Endothelial cell of umbilical vein (primary cell): Measurements from ENCODE around the gene PDE7B. TPM values are rescaled to one million over a fixed set of nuclear protein-coding genes. Genes with fewer than 3 reads are reported as not detected.

Source experiments
- BruUV-seq: library from RNA; stranded (reverse); fragments of 400-500 nt; replicated peaks from 2 replicates; lab custom pipeline; 2021; lab: Mats Ljungman, UMichigan
- CTCF ChIA-PET: fragments of 300-600, 350-600 bp; sonication (Branson Sonifier 250); formaldehyde crosslinking; loops from one replicate; lab custom pipeline; 2021; ENCODE audit warnings: antibody characterized with exemption, inconsistent platforms; lab: Charles Lee
- POLR2A ChIA-PET: fragments of 300-600, 350-600 bp; sonication (Branson Sonifier 250); formaldehyde crosslinking; loops from one replicate; lab custom pipeline; 2021; ENCODE audit warnings: antibody characterized with exemption, inconsistent platforms; lab: Charles Lee
- DNase-seq: peaks from one replicate; pipeline ENCODE4 v3.0.0-alpha.2; 2011; ENCODE audit warnings: low read depth, low spot score
- FAIRE-seq: peaks from 2 replicates; lab custom pipeline; 2011; peaks lifted over from hg19 to GRCh38; lab: Jason Lieb, UNC
- H2AFZ ChIP-seq: 2 replicates; pipeline ENCODE4 v1.6.0; 2012; ENCODE audit warnings: low read depth, low read length, control low read depth, inconsistent platforms
- H3K27ac ChIP-seq: 2 replicates; pipeline ENCODE4 v1.5.1; 2011; ENCODE audit warnings: low read depth, mild to moderate bottlenecking, control low read depth, low read length, moderate library complexity; ENCODE audit not compliant: insufficient read depth
- H3K27me3 ChIP-seq, 2 experiments: 2 replicates each; pipeline versions ENCODE4 v1.6.0 to v1.6.1; 2011; ENCODE audit warnings: low read length in 2 of 2, mixed read lengths in 1 of 2; ENCODE audit not compliant: control insufficient read depth in 2 of 2, insufficient read depth in 2 of 2
- H3K36me3 ChIP-seq, 2 experiments: 2 replicates in 1 of 2; 3 replicates in 1 of 2; pipeline ENCODE4 v1.5.1; 2011; ENCODE audit warnings: low read length in 2 of 2, mild to moderate bottlenecking in 1 of 2, moderate library complexity in 1 of 2; ENCODE audit not compliant: control insufficient read depth in 2 of 2, insufficient read depth in 2 of 2; ENCODE audit errors: extremely low read depth in 1 of 2
- H3K4me1 ChIP-seq: 3 replicates; pipeline ENCODE4 v1.5.1; 2011; ENCODE audit warnings: mild to moderate bottlenecking, low read length; ENCODE audit not compliant: control insufficient read depth, insufficient read depth; ENCODE audit errors: extremely low read depth
- H3K4me2 ChIP-seq: 2 replicates; pipeline ENCODE4 v1.6.1; 2011; ENCODE audit warnings: low read length, control low read depth, mixed read lengths; ENCODE audit not compliant: insufficient read depth
- H3K4me3 ChIP-seq, 3 experiments: fragments of 200-600 bp in 1 of 3; sonication (generic), shearing (Covaris generic) in 1 of 3; replicated peaks in 1 of 3; 2 replicates each; pipeline ENCODE4 v1.5.1; 2011 to 2016; ENCODE audit warnings: control low read depth in 3 of 3, low read length in 3 of 3, mild to moderate bottlenecking in 2 of 3, inconsistent platforms in 1 of 3, low read depth in 1 of 3, moderate library complexity in 1 of 3; ENCODE audit not compliant: insufficient read depth in 1 of 3
- H3K79me2 ChIP-seq: 2 replicates; pipeline ENCODE4 v1.6.0; 2012; ENCODE audit warnings: low read length, inconsistent platforms; ENCODE audit not compliant: control insufficient read depth, insufficient read depth
- H3K9ac ChIP-seq: replicated peaks from 2 replicates; pipeline ENCODE3; 2011; ENCODE audit warnings: low read length, control low read depth; ENCODE audit not compliant: insufficient read depth; ENCODE audit errors: extremely low read depth
- H3K9me1 ChIP-seq: replicated peaks from 3 replicates; pipeline ENCODE4 v1.6.0; 2011; ENCODE audit warnings: mild to moderate bottlenecking, low read length; ENCODE audit not compliant: control insufficient read depth, insufficient read depth; ENCODE audit errors: extremely low read depth
- H3K9me3 ChIP-seq: replicated peaks from 2 replicates; pipeline ENCODE4 v1.5.1; 2012; ENCODE audit warnings: low read length, inconsistent platforms; ENCODE audit not compliant: control insufficient read depth, insufficient read depth
- H4K20me1 ChIP-seq: replicated peaks from 2 replicates; pipeline ENCODE3; 2011; ENCODE audit warnings: mild to moderate bottlenecking, low read length; ENCODE audit not compliant: control insufficient read depth, insufficient read depth; ENCODE audit errors: extremely low read depth
- GATA2 ChIP-seq: IDR thresholded peaks from 2 replicates; pipeline ENCODE4 v1.7.0; 2011; ENCODE audit warnings: low read depth, mild to moderate bottlenecking, moderate library complexity, mixed read lengths, low read length; ENCODE audit not compliant: insufficient read length, insufficient read depth
- POLR2A ChIP-seq: IDR thresholded peaks from 2 replicates; pipeline ENCODE4 v1.6.1; 2012; ENCODE audit warnings: low read depth, mild to moderate bottlenecking, control low read depth, low read length
- POLR2AphosphoS5 ChIP-seq: IDR thresholded peaks from 2 replicates; pipeline ENCODE4 v1.6.1; 2012; ENCODE audit warnings: low read depth, mild to moderate bottlenecking, control low read depth, low read length, moderate library complexity; ENCODE audit not compliant: insufficient read depth
- dilution Hi-C: fragments of 300-500 bp; cut with MboI; formaldehyde crosslinking; loops from one replicate; pipeline ENCODE4 v1.15.0; 2019; ENCODE audit warnings: low sequenced_read_pairs; ENCODE audit not compliant: extremely low pct_ligation_motif_present
- intact Hi-C: fragments of 100-400 bp; cut with micrococcal nuclease; formaldehyde crosslinking; loops from one replicate; pipeline ENCODE4 v1.10.0; 2022
- polyA plus RNA-seq, 4 experiments: library from polyadenylated mRNA; depleted of rRNA in 3 of 4; stranded (reverse) in 3 of 4; unstranded in 1 of 4; fragments of >200 nt; gene quantifications; 2 replicates each; pipeline versions ENCODE4 v1.2.1 to v1.2.3, GENCODE V29; 2011 to 2012; ENCODE audit warnings: missing spikeins in 1 of 4
- total RNA-seq: library from RNA; stranded (reverse); gene quantifications from 2 replicates; pipeline ENCODE4 v1.2.3, GENCODE V29; 2021
- TF ChIP-seq, protein P1 (sequence below), 2 donors: IDR thresholded peaks; 1 replicate in 1 of 2; 2 replicates in 1 of 2; pipeline ENCODE4 v1.5.1; 2011; ENCODE audit warnings: low read length in 2 of 2, mild to moderate bottlenecking in 2 of 2, moderate library complexity in 2 of 2, control low read depth in 1 of 2, inconsistent platforms in 1 of 2, low read depth in 1 of 2; ENCODE audit not compliant: insufficient read depth in 1 of 2; ENCODE audit errors: extremely low read depth in 1 of 2
- TF ChIP-seq, protein P2 (sequence below): IDR thresholded peaks from 2 replicates; pipeline ENCODE4 v1.6.1; 2011; ENCODE audit not compliant: insufficient read depth, insufficient read length

The PDE7B gene
- total and polyA plus RNA-seq, 2 donors (not counting 3 experiments of a cell fraction or from before 2014, with no cell fraction given) = 20.6 to 25.1 TPM

DNA sequence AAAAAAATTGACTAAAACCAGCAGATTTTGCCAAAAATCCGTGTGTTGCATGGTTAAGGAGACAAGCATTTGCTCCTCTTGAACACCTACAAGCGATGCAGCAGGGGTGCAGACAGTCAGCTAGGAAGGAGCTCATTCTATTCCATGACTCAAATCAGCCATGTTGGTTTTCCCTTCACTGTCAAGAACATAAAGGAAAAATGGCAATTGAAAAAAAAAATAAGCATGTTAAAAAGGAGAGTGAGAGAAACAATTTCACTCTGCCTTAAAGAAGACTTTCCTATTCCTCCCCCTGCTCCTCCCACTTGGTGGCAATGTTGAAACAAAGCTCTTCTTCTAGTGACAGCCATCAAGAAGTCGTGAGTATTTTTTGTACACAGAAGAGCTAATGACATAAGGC, 283.2 kb downstream of the PDE7B start:
- no peaks in the 10 kb centered on the region for H3K27me3 ChIP-seq
- H4K20me1 ChIP-seq = no peaks in the 10 kb centered on the region
- POLR2A ChIA-PET = interaction anchor here (0.7 kb wide), 1 partner anchor 238 kb away, joined by 3 read pairs; no protein-coding TSS in a partner anchor
- H3K36me3 ChIP-seq = no peaks in the 10 kb centered on the region
- no peak overlapping the region for H2AFZ ChIP-seq
- H3K9ac ChIP-seq = no peak overlapping the region
- H3K9me1 ChIP-seq = no peaks in the 10 kb centered on the region
- no peaks in the 10 kb centered on the region for H3K4me1 ChIP-seq
- TF ChIP-seq, protein P1, sequence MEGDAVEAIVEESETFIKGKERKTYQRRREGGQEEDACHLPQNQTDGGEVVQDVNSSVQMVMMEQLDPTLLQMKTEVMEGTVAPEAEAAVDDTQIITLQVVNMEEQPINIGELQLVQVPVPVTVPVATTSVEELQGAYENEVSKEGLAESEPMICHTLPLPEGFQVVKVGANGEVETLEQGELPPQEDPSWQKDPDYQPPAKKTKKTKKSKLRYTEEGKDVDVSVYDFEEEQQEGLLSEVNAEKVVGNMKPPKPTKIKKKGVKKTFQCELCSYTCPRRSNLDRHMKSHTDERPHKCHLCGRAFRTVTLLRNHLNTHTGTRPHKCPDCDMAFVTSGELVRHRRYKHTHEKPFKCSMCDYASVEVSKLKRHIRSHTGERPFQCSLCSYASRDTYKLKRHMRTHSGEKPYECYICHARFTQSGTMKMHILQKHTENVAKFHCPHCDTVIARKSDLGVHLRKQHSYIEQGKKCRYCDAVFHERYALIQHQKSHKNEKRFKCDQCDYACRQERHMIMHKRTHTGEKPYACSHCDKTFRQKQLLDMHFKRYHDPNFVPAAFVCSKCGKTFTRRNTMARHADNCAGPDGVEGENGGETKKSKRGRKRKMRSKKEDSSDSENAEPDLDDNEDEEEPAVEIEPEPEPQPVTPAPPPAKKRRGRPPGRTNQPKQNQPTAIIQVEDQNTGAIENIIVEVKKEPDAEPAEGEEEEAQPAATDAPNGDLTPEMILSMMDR (IDR thresholded peaks at IDR 0.05; ENCODE audit: extremely low read depth in 1 of 2, insufficient read depth in 1 of 2, low read depth in 1 of 2, low read length in 2 of 2) = no peak
- BruUV-seq = no TSS peak
- H3K4me3 ChIP-seq = no peak overlapping the region
- H3K79me2 ChIP-seq = peaks cover 7% of the 10 kb centered on the region
- H3K4me2 ChIP-seq = no peak overlapping the region
- dilution Hi-C loops = no loop called here
- intact Hi-C loops = no loop called here
- DNase-seq = no peak
- no peak for FAIRE-seq
- CTCF ChIA-PET = interaction anchor here (0.7 to 1.7 kb wide), 4 partner anchors 12 to 301 kb away, joined by 3 to 7 read pairs (median 4); no protein-coding TSS in a partner anchor
- no peak overlapping the region for H3K27ac ChIP-seq
- H3K9me3 ChIP-seq = no peaks in the 10 kb centered on the region

DNA sequence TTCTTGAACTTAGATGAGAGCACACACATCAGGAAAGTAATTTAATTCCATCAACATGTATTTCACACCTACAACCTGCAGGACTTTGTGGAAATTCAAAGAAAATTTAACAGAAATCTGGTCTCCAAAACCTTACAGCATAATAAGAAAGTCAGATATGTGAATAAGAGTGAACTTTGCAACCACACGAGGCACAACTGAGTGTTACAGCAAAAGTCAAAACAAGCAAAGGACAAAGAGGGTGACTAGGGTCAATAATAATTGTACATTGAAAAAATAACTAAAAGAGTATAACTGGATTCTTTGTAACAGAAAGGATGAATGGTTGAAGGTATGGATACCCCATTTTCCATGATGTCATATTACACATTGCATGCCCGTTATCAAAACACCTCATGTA, 284.8 kb downstream of the PDE7B start:
- Histone ChIP-seq H3K4me1 (no peaks in the 10 kb centered on the region), H3K27me3 (no peaks in the 10 kb centered on the region), H3K79me2 (peaks cover 7% of the 10 kb centered on the region), H3K4me2 (no peak overlapping the region), H3K4me3 (no peak overlapping the region), H2AFZ (no peak overlapping the region), H3K27ac (no peak overlapping the region), H3K9me3 (no peaks in the 10 kb centered on the region), H3K9ac (no peak overlapping the region), H3K9me1 (no peaks in the 10 kb centered on the region), H4K20me1 (no peaks in the 10 kb centered on the region), H3K36me3 (no peaks in the 10 kb centered on the region)
- CTCF ChIA-PET = no interaction called here
- dilution Hi-C loops (no loop called here), intact Hi-C loops (no loop called here)
- DNase-seq = no peak
- FAIRE-seq = no peak
- POLR2A ChIA-PET = no interaction called here
- TF ChIP-seq, protein P1 (IDR thresholded peaks at IDR 0.05; ENCODE audit: extremely low read depth in 1 of 2, insufficient read depth in 1 of 2, low read depth in 1 of 2, low read length in 2 of 2) = no peak
- TF ChIP-seq, protein P2, sequence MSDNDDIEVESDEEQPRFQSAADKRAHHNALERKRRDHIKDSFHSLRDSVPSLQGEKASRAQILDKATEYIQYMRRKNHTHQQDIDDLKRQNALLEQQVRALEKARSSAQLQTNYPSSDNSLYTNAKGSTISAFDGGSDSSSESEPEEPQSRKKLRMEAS = no peak
- TF ChIP-seq GATA2 = no peak
- TF ChIP-seq POLR2AphosphoS5 = no peak
- TF ChIP-seq POLR2A = no peak
- no TSS peak for BruUV-seq
